Measurements from ENCODE around the gene RAVER2. TPM values are rescaled to one million over a fixed set of nuclear protein-coding genes. Genes with fewer than 3 reads are reported as not detected.
A peak's percentile ranks its signal among the peaks of the same experiment; 100 is the strongest.

The RAVER2 gene
- total RNA-seq, 1 experiment from 2014 or later, result 20.3 TPM

- Mint-ChIP-seq H3K27ac (peak overlapping the region; percentile 61; the same call in 1 of the 2 replicates), H3K9me3 (no peaks in the 10 kb centered on the region), H3K4me3 (no peak overlapping the region), H3K4me1 (peaks cover 47% of the 10 kb centered on the region), H3K27me3 (ENCODE audit: low read depth) (peaks cover 2% of the 10 kb centered on the region; the same call in 1 of the 2 replicates), H3K36me3 (no peaks in the 10 kb centered on the region)
- ATAC-seq (no peak), DNase-seq (ENCODE audit: low spot score) (no peak)
- TF ChIP-seq PREB (CRISPR knock-in tag; IDR thresholded peaks at IDR 0.05; ENCODE audit: borderline replicate concordance), result no peak
- TF ChIP-seq ZNF512 (CRISPR knock-in tag; IDR thresholded peaks at IDR 0.05; ENCODE audit: borderline replicate concordance), result no peak
- TF ChIP-seq ZNF396 (CRISPR knock-in tag; IDR thresholded peaks at IDR 0.05; ENCODE audit: borderline replicate concordance), result no peak
- TF ChIP-seq ATF3 (CRISPR knock-in tag; conservative IDR thresholded peaks at IDR 0.05), result no peak
- no peak for TF ChIP-seq MYBL2 (CRISPR knock-in tag; IDR thresholded peaks at IDR 0.05)
- TF ChIP-seq MLX (CRISPR knock-in tag; IDR thresholded peaks at IDR 0.05), result no peak
- no peak for TF ChIP-seq ZSCAN18 (CRISPR knock-in tag; IDR thresholded peaks at IDR 0.05)
- no peak for TF ChIP-seq SMAD3 (CRISPR knock-in tag; IDR thresholded peaks at IDR 0.05; ENCODE audit: borderline replicate concordance)
- TF ChIP-seq E2F4 (CRISPR knock-in tag; IDR thresholded peaks at IDR 0.05; ENCODE audit: borderline replicate concordance, low read depth), result no peak
- no peak for TF ChIP-seq RELA (CRISPR knock-in tag; IDR thresholded peaks at IDR 0.05; ENCODE audit: borderline replicate concordance)
- TF ChIP-seq ZBTB43 (CRISPR knock-in tag; IDR thresholded peaks at IDR 0.05), result no peak
- TF ChIP-seq RORB (CRISPR knock-in tag; IDR thresholded peaks at IDR 0.05), result no peak
- TF ChIP-seq GTF2I (CRISPR knock-in tag; conservative IDR thresholded peaks at IDR 0.05), result no peak
- TF ChIP-seq USF2 (CRISPR knock-in tag; IDR thresholded peaks at IDR 0.05), result no peak
- no peak for TF ChIP-seq ZNF263 (CRISPR knock-in tag; IDR thresholded peaks at IDR 0.05; ENCODE audit: low read depth)
- TF ChIP-seq ZNF317 (CRISPR knock-in tag; IDR thresholded peaks at IDR 0.05; ENCODE audit: borderline replicate concordance, low read depth), result no peak
- TF ChIP-seq PRRX2 (CRISPR knock-in tag; IDR thresholded peaks at IDR 0.05), result no peak
- no peak for TF ChIP-seq CTCF (IDR thresholded peaks at IDR 0.05)
- ChIA-PET POLR2A (no interaction called here), CTCF (no interaction called here)
Measured at GRCh38 chr1:64748222-64748621, 3.3 kb downstream of the RAVER2 start.
